Neural cell (in vitro differentiated cells): Measurements from ENCODE around the gene C22orf31. TPM values are rescaled to one million over a fixed set of nuclear protein-coding genes. Genes with fewer than 3 reads are reported as not detected.

ENCODE experiments used
- H2AFZ ChIP-seq: fragments of 200-600, 300-800 bp; sonication (generic), shearing (Covaris generic); 2 replicates; pipeline ENCODE4 v1.6.0; 2014; ENCODE audit warnings: low read depth, mild to moderate bottlenecking, antibody characterized with exemption, low read length, moderate library complexity
- H3F3A ChIP-seq: fragments of 200-600 bp; shearing (Covaris generic); 2 replicates; pipeline ENCODE4 v1.6.1; 2016; ENCODE audit warnings: mild to moderate bottlenecking, moderate library complexity, mixed read lengths, antibody characterized with exemption, low read length; ENCODE audit not compliant: insufficient read depth, poor library complexity, severe bottlenecking
- H3K27ac ChIP-seq: fragments of 200-600, 300-800 bp; sonication (generic), shearing (Covaris generic); 2 replicates; pipeline ENCODE4 v1.5.1; 2014; ENCODE audit warnings: mild to moderate bottlenecking, low read length, moderate library complexity
- H3K27me3 ChIP-seq: fragments of 300-800, 200-600 bp; sonication (generic), shearing (Covaris generic); 2 replicates; pipeline ENCODE4 v1.6.0; 2014; ENCODE audit warnings: mild to moderate bottlenecking, low read depth, low read length, moderate library complexity; ENCODE audit not compliant: insufficient read depth
- H3K36me3 ChIP-seq: fragments of 300-800, 200-600 bp; sonication (generic), shearing (Covaris generic); 2 replicates; pipeline ENCODE4 v1.5.1; 2014; ENCODE audit warnings: mild to moderate bottlenecking, antibody characterized with exemption, low read length, moderate library complexity; ENCODE audit not compliant: insufficient read depth
- H3K4me2 ChIP-seq: fragments of 300-800, 200-600 bp; sonication (generic), shearing (Covaris generic); 2 replicates; pipeline ENCODE4 v1.6.0; 2014; ENCODE audit warnings: mild to moderate bottlenecking, low read length
- H3K4me3 ChIP-seq: fragments of 300-800, 200-600 bp; sonication (generic), shearing (Covaris generic); 2 replicates; pipeline ENCODE4 v1.5.1; 2014; ENCODE audit warnings: mild to moderate bottlenecking, low read length, moderate library complexity
- H3K79me2 ChIP-seq: fragments of 200-600 bp; shearing (Covaris generic); replicated peaks from 2 replicates; pipeline ENCODE4 v1.6.0; 2014; ENCODE audit warnings: mild to moderate bottlenecking, low read length, moderate library complexity; ENCODE audit not compliant: insufficient read depth
- H3K9ac ChIP-seq: fragments of 300-800, 200-600 bp; sonication (generic), shearing (Covaris generic); 2 replicates; pipeline ENCODE4 v1.6.1; 2016; ENCODE audit warnings: mild to moderate bottlenecking, low read length, mixed read lengths
- H3K9me2 ChIP-seq: fragments of 200-600 bp; shearing (Covaris generic); 2 replicates; pipeline ENCODE4 v1.6.1; 2016; ENCODE audit warnings: mild to moderate bottlenecking, low read length, mixed read lengths; ENCODE audit not compliant: insufficient read depth
- H3K9me3 ChIP-seq: fragments of 200-600, 300-800 bp; sonication (generic), shearing (Covaris generic); 2 replicates; pipeline ENCODE4 v1.6.1; 2016; ENCODE audit warnings: mild to moderate bottlenecking, mixed run types, low read length, moderate library complexity, mixed read lengths
- H4K20me1 ChIP-seq: fragments of 200-600 bp; shearing (Covaris generic); 2 replicates; pipeline ENCODE4 v1.6.1; 2016; ENCODE audit warnings: mild to moderate bottlenecking, mixed run types; ENCODE audit not compliant: insufficient read depth
- EP300 ChIP-seq: fragments of 450-650 bp; conservative IDR thresholded peaks from 2 replicates; pipeline ENCODE4 v1.6.1; 2014; ENCODE audit warnings: antibody characterized with exemption, mild to moderate bottlenecking, moderate library complexity; ENCODE audit not compliant: poor library complexity, severe bottlenecking
- EZH2 ChIP-seq: fragments of 200-600, 300-800 bp; shearing (Covaris generic), sonication (generic); IDR thresholded peaks from 2 replicates; pipeline ENCODE4 v1.6.1; 2014; ENCODE audit warnings: antibody characterized with exemption, low read length, borderline replicate concordance, mild to moderate bottlenecking; ENCODE audit not compliant: insufficient read depth, poor library complexity, severe bottlenecking
- MXI1 ChIP-seq: fragments of 450-650 bp; conservative IDR thresholded peaks from 2 replicates; pipeline ENCODE4 v1.6.1; 2014; ENCODE audit warnings: antibody characterized with exemption, mild to moderate bottlenecking; ENCODE audit not compliant: poor library complexity, severe bottlenecking
- POLR2AphosphoS5 ChIP-seq: IDR thresholded peaks from 2 replicates; pipeline ENCODE4 v1.6.1; 2012
- RAD21 ChIP-seq: fragments of 450-650 bp; conservative IDR thresholded peaks from 2 replicates; pipeline ENCODE4 v1.6.1; 2014; ENCODE audit warnings: antibody characterized with exemption, mild to moderate bottlenecking, moderate library complexity
- SMC3 ChIP-seq: fragments of 450-650 bp; conservative IDR thresholded peaks from 2 replicates; pipeline ENCODE4 v1.6.1; 2014; ENCODE audit warnings: antibody characterized with exemption, mild to moderate bottlenecking, moderate library complexity; ENCODE audit not compliant: poor library complexity
- TAF1 ChIP-seq: IDR thresholded peaks from 2 replicates; pipeline ENCODE4 v1.6.1; 2012; ENCODE audit warnings: low read depth
- polyA plus RNA-seq: library from polyadenylated mRNA; depleted of rRNA; stranded (reverse); fragments of >200 nt; gene quantifications from 2 replicates; pipeline ENCODE4 v1.2.3, GENCODE V29; 2014
- TF ChIP-seq, protein P1 (sequence below): IDR thresholded peaks from 2 replicates; pipeline ENCODE4 v1.6.1; 2012; ENCODE audit warnings: borderline replicate concordance
- TF ChIP-seq, protein P2 (sequence below): fragments of 450-650 bp; IDR thresholded peaks from 2 replicates; pipeline ENCODE4 v1.5.1; 2014; ENCODE audit warnings: antibody characterized with exemption, mild to moderate bottlenecking, moderate library complexity; ENCODE audit not compliant: poor library complexity, severe bottlenecking

C22orf31 gene
- polyA plus RNA-seq, 1 donor from 2014 or later: not detected

- Histone ChIP-seq H3K27me3 (no peaks in the 10 kb centered on the region), H3K4me2 (no peak overlapping the region), H3K27ac (no peak overlapping the region), H3K36me3 (no peaks in the 10 kb centered on the region), H4K20me1 (no peaks in the 10 kb centered on the region), H3K9me2 (no peaks in the 10 kb centered on the region), H3K4me3 (no peak overlapping the region), H3K79me2 (no peaks in the 10 kb centered on the region), H3K9ac (no peak overlapping the region), H3F3A (no peaks in the 10 kb centered on the region), H3K9me3 (no peaks in the 10 kb centered on the region), H2AFZ (no peak overlapping the region)
- TF ChIP-seq EP300 (no peak), TAF1 (no peak), EZH2 (no peak), MXI1 (no peak), RAD21 (no peak), POLR2AphosphoS5 (no peak), SMC3 (no peak)
- TF ChIP-seq, protein P1, sequence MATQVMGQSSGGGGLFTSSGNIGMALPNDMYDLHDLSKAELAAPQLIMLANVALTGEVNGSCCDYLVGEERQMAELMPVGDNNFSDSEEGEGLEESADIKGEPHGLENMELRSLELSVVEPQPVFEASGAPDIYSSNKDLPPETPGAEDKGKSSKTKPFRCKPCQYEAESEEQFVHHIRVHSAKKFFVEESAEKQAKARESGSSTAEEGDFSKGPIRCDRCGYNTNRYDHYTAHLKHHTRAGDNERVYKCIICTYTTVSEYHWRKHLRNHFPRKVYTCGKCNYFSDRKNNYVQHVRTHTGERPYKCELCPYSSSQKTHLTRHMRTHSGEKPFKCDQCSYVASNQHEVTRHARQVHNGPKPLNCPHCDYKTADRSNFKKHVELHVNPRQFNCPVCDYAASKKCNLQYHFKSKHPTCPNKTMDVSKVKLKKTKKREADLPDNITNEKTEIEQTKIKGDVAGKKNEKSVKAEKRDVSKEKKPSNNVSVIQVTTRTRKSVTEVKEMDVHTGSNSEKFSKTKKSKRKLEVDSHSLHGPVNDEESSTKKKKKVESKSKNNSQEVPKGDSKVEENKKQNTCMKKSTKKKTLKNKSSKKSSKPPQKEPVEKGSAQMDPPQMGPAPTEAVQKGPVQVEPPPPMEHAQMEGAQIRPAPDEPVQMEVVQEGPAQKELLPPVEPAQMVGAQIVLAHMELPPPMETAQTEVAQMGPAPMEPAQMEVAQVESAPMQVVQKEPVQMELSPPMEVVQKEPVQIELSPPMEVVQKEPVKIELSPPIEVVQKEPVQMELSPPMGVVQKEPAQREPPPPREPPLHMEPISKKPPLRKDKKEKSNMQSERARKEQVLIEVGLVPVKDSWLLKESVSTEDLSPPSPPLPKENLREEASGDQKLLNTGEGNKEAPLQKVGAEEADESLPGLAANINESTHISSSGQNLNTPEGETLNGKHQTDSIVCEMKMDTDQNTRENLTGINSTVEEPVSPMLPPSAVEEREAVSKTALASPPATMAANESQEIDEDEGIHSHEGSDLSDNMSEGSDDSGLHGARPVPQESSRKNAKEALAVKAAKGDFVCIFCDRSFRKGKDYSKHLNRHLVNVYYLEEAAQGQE: no peak
- TF ChIP-seq, protein P2, sequence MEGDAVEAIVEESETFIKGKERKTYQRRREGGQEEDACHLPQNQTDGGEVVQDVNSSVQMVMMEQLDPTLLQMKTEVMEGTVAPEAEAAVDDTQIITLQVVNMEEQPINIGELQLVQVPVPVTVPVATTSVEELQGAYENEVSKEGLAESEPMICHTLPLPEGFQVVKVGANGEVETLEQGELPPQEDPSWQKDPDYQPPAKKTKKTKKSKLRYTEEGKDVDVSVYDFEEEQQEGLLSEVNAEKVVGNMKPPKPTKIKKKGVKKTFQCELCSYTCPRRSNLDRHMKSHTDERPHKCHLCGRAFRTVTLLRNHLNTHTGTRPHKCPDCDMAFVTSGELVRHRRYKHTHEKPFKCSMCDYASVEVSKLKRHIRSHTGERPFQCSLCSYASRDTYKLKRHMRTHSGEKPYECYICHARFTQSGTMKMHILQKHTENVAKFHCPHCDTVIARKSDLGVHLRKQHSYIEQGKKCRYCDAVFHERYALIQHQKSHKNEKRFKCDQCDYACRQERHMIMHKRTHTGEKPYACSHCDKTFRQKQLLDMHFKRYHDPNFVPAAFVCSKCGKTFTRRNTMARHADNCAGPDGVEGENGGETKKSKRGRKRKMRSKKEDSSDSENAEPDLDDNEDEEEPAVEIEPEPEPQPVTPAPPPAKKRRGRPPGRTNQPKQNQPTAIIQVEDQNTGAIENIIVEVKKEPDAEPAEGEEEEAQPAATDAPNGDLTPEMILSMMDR: no peak
These were observed 36.7 kb upstream of the C22orf31 start for GRCh38 chr22:29098296-29098695.

DNA sequence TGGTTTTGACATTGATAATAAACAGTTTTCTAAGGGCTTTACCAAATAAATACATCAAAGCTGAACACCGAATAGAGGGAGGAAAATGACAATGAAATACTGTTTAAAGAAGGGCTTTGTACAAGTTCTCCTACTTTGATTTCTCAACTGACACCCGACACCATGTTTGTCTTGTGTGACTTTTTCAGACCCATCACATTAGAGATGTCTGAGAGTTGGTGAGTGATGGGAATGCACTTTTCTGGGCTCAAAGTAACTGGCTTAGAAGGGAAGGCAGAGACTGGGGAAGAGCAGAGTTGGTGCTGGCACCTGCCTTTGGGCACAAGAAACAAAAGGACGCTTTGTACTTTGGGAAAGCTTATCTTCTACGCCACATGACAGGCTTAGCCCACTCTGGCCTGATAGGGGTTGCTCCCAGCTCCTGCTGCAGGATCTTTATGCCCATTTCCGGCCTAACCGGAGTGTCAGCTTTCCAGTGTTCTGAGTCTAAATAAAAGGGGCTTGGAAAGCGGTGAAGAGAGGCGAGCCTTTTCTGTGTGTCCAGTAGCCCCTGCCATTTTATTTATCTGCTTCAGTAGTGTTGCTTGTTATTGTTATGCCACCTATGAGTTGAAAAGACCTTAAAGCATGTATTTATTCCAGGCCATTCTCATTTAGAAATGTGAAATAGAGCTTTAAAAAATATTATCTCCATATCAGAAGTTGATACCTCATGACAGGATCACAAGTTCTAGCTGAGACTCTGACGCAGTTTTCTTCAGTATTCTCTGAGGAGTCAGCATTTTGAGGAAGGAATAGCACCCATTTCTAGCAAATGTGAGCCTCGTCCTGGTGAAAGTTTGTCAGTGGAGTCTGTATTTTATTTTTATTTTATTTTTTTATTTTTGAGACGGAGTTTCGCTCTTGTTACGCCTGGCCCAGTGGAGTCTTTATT lies 35.4 kb upstream of the C22orf31 start:
- Histone ChIP-seq H3K9ac (no peak overlapping the region), H2AFZ (no peak overlapping the region), H3K36me3 (no peaks in the 10 kb centered on the region), H3K9me3 (no peaks in the 10 kb centered on the region), H3K79me2 (no peaks in the 10 kb centered on the region), H3K27me3 (no peaks in the 10 kb centered on the region), H3K4me2 (no peak overlapping the region), H3K4me3 (no peak overlapping the region), H4K20me1 (no peaks in the 10 kb centered on the region), H3K9me2 (no peaks in the 10 kb centered on the region), H3K27ac (no peak overlapping the region), H3F3A (no peaks in the 10 kb centered on the region)
- no peak for TF ChIP-seq TAF1
- TF ChIP-seq MXI1: no peak
- TF ChIP-seq RAD21: no peak
- TF ChIP-seq, protein P1: no peak
- TF ChIP-seq POLR2AphosphoS5: no peak
